Stimulated activated CD4-positive, alpha-beta T cell treated with anti-CD3 and anti-CD28 coated beads, Interleukin-2, amount 100 ng/mL, for 24 hours (primary cell): ENCODE measurements around the gene MLST8.
"Not testable (repeated sequence)": the region's sequence is repeated elsewhere in the genome, so short reads cannot be mapped to it uniquely, and the experiment has no call there.

ENCODE experiments used
- DNase-seq, 2 donors: peaks; one replicate each; pipeline ENCODE4 v3.0.0-alpha.2; 2020

Gene MLST8

GRCh38 chr16:2233872-2234812 lies 28.9 kb downstream of the MLST8 start:
- DNase-seq, result no peak

- DNase-seq, result no peak
These were observed 29.5 kb downstream of the MLST8 start for GRCh38 chr16:2234813-2235170.

GRCh38 chr16:2235234-2235651 lies 30.0 kb downstream of the MLST8 start:
- DNase-seq, result no peak

- DNase-seq, result no peak
These were observed 30.6 kb downstream of the MLST8 start for GRCh38 chr16:2235695-2236336.

GRCh38 chr16:2236337-2237101 lies 31.3 kb downstream of the MLST8 start, which contains the start of gene DNASE1L2:
Gene DNASE1L2, plus strand, starts transcription at chr16:2236444. Its CDS starts 373 bp downstream, at chr16:2236817.
- no peak for DNase-seq

- DNase-seq, result no peak
These were observed 31.8 kb downstream of the MLST8 start for GRCh38 chr16:2237102-2237482.

GRCh38 chr16:2237493-2238149 lies 32.4 kb downstream of the MLST8 start:
- DNase-seq, result no peak

GRCh38 chr16:2238150-2238837 lies 33.0 kb downstream of the MLST8 start:
- no peak for DNase-seq

- DNase-seq, result no peak
These were observed 33.8 kb downstream of the MLST8 start for GRCh38 chr16:2238838-2239675.

GRCh38 chr16:2240331-2240730 lies 35.1 kb downstream of the MLST8 start:
- DNase-seq, result not testable (repeated sequence)

GRCh38 chr16:2242598-2242997 lies 37.3 kb downstream of the MLST8 start:
- no peak for DNase-seq

- no peak for DNase-seq
These were observed 37.8 kb downstream of the MLST8 start for GRCh38 chr16:2243031-2243528.

GRCh38 chr16:2243781-2244180 lies 38.5 kb downstream of the MLST8 start:
- DNase-seq, result no peak

- no peak for DNase-seq
These were observed 39.0 kb downstream of the MLST8 start for GRCh38 chr16:2244301-2244700.

GRCh38 chr16:2244926-2245795 lies 39.9 kb downstream of the MLST8 start:
- DNase-seq, result no peak

GRCh38 chr16:2246301-2246885 lies 41.1 kb downstream of the MLST8 start:
- no peak for DNase-seq

GRCh38 chr16:2250652-2251295 lies 45.5 kb downstream of the MLST8 start:
- peak; percentile 55 to 60 for DNase-seq

GRCh38 chr16:2251296-2252111 lies 46.2 kb downstream of the MLST8 start, which contains the start of gene ECI1:
Gene ECI1, minus strand, starts transcription at chr16:2251587. Its CDS starts 21 bp downstream, at chr16:2251566.
- DNase-seq, result peak; percentile 80 to 90
